Natural killer cell treated with Interleukin-12 subunit alpha and Interleukin-12 subunit beta and Interleukin-15 and Interleukin-18, amount 100 ng/mL, for 72 hours (primary cell): ENCODE data around the gene TMEM181. TPM values are rescaled to one million over a fixed set of nuclear protein-coding genes. Genes with fewer than 3 reads are reported as not detected.
"Not testable (repeated sequence)": the region's sequence is repeated elsewhere in the genome, so short reads cannot be mapped to it uniquely, and the experiment has no call there.

Experiments used
- ATAC-seq, 2 donors: fragments of 150-1000 bp; cut with Tn5 transposase in 1 of 2; sonication (Bioruptor Pico), chemical (Tn5 transposase) in 1 of 2; 2 replicates each; pipeline ENCODE4 v1.10.0; 2021
- DNase-seq: peaks from one replicate; pipeline ENCODE4 v3.0.0; 2022; ENCODE audit warnings: low spot score
- H3K27ac Mint-ChIP-seq, 2 donors: 1 replicate in 1 of 2; 2 replicates in 1 of 2; pipeline ENCODE4 v1.8.0; 2022; ENCODE audit warnings: mixed read lengths in 2 of 2, mild to moderate bottlenecking in 1 of 2, moderate library complexity in 1 of 2
- H3K27me3 Mint-ChIP-seq, 2 donors: 1 replicate in 1 of 2; 2 replicates in 1 of 2; pipeline ENCODE4 v1.8.0; 2022; ENCODE audit warnings: mixed read lengths in 2 of 2
- H3K36me3 Mint-ChIP-seq: one replicate; pipeline ENCODE4 v1.8.0; 2022; ENCODE audit warnings: mixed read lengths
- H3K4me1 Mint-ChIP-seq, 2 donors: 1 replicate in 1 of 2; 2 replicates in 1 of 2; pipeline ENCODE4 v1.8.0; 2022; ENCODE audit warnings: low read depth in 2 of 2, mixed read lengths in 2 of 2, mild to moderate bottlenecking in 1 of 2
- H3K4me3 Mint-ChIP-seq: one replicate; pipeline ENCODE4 v1.8.0; 2022; ENCODE audit warnings: mixed read lengths
- H3K9me3 Mint-ChIP-seq: 2 replicates; pipeline ENCODE4 v1.8.0; 2022; ENCODE audit warnings: mixed read lengths
- total RNA-seq, 2 donors: library from RNA; stranded (reverse); gene quantifications; one replicate each; pipeline ENCODE4 v1.2.3, GENCODE V29; 2022

The TMEM181 gene
- total RNA-seq, 2 donors from 2014 or later = 19.6 to 30.9 TPM

DNA sequence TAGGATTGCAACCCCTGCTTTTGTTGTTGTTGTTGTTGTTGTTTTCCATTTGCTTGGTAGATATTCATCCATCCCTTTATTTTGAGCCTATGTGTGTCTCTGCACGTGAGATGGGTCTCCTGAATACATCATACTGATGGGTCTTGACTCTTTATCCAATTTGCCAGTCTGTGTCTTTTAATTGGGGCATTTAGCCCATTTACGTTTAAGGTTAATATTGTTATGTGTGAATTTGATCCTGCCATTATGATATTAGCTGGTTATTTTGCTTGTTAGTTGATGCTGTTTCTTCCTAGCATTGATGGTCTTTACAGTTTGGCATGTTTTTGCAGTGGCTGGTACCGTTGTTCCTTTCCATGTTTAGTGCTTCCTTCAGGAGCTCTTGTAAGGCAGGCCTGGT, 58.4 kb downstream of the TMEM181 start:
- H3K36me3 Mint-ChIP-seq = peaks cover 36% of the 10 kb centered on the region
- ATAC-seq, H3K4me3 Mint-ChIP-seq, H3K9me3 Mint-ChIP-seq, H3K27me3 Mint-ChIP-seq, DNase-seq: not testable (repeated sequence)
- peak overlapping the region; percentile 55 to 57 for H3K27ac Mint-ChIP-seq
- peaks cover 46 to 49% of the 10 kb centered on the region in 2 donors for H3K4me1 Mint-ChIP-seq

DNA sequence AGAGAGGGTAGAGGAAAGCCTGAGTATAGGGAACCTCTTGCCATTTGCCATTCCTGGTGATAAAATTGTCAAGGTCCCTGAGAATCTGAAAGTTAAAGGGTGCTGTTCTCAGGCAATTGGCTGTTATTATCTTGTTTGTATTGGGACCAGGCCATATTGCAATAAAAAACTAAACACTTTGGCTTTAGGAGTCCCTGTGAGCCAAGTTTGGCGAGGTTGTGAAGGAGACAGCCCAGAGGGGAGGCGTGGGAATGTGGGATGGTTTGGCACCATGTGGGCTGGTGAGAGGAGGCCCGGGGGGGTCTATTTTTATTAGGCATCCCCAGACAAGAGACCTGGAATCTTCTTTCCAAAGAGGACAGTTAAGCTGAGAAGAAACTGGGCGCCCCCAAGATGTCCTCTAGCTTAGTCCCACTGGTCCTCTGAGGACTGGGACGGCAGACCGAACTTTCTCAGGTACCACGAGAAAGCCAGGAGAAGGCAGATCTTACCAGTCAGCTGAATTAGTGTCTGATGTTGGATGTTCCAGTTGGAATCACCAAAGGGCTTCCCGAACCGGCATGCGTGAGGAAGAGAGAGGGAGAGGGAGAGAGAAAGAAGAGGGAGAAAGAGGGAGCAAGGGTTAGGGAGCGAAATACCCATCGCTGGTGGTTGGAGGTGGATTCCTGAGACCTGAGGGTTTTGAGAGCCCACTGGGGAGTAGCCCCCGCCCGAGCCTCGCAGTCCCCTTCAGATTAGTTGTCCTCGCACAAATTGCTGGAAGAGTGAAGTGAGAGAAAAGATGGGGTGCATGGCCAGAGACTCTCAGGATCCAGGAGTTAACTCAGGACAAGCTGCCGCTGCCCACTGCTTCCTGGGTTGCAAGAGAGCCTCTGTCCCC, 60.3 kb downstream of the TMEM181 start:
- H3K27ac Mint-ChIP-seq = peak overlapping the region; percentile 74 to 79
- no peaks in the 10 kb centered on the region for H3K27me3 Mint-ChIP-seq
- H3K36me3 Mint-ChIP-seq = peaks cover 29% of the 10 kb centered on the region
- H3K4me1 Mint-ChIP-seq = peaks cover 42 to 45% of the 10 kb centered on the region in 2 donors
- DNase-seq (no peak), ATAC-seq (no peak)
- no peak overlapping the region for H3K4me3 Mint-ChIP-seq
- no peaks in the 10 kb centered on the region for H3K9me3 Mint-ChIP-seq

DNA sequence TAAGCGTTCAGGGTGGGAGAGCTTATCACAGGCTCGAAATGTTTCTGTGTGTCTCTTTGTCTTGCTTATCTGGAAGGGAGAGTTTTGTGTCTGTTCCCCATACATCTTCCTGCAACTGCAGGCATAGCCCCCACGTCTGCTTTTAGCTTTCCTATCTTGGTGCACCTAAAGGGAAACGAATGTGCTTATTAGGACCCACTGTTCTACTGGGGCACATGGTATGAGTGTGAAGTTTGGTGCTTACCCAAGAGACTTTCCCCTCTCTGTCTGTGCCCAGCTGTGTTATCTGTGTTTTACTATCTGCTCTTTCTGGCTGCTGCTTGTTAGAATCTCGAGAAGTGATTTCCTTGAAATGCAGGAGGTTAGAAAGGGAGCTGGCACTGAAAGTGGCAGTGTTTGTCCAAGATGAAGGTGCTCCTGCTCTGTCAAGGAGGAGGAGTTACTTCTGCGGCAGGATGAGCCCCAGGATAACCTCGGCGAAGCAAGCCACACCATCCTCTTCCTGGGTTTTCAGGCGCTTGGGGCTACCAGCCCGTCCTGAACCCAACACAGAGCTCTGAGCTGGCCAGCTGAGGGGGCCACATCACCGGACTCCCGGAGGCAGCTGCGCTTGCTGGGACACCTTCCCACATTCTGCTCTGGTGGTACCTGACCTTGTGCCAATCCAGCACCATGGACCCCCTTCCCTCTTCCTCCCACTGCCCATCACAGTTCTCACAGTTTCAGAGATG, 61.2 kb downstream of the TMEM181 start:
- H3K27me3 Mint-ChIP-seq = no peaks in the 10 kb centered on the region
- ATAC-seq (no peak), DNase-seq (no peak)
- H3K9me3 Mint-ChIP-seq = no peaks in the 10 kb centered on the region
- H3K4me1 Mint-ChIP-seq = peaks cover 45 to 48% of the 10 kb centered on the region in 2 donors
- H3K4me3 Mint-ChIP-seq = no peak overlapping the region
- H3K27ac Mint-ChIP-seq = peak overlapping the region; percentile 74 to 79
- peaks cover 28% of the 10 kb centered on the region for H3K36me3 Mint-ChIP-seq

DNA sequence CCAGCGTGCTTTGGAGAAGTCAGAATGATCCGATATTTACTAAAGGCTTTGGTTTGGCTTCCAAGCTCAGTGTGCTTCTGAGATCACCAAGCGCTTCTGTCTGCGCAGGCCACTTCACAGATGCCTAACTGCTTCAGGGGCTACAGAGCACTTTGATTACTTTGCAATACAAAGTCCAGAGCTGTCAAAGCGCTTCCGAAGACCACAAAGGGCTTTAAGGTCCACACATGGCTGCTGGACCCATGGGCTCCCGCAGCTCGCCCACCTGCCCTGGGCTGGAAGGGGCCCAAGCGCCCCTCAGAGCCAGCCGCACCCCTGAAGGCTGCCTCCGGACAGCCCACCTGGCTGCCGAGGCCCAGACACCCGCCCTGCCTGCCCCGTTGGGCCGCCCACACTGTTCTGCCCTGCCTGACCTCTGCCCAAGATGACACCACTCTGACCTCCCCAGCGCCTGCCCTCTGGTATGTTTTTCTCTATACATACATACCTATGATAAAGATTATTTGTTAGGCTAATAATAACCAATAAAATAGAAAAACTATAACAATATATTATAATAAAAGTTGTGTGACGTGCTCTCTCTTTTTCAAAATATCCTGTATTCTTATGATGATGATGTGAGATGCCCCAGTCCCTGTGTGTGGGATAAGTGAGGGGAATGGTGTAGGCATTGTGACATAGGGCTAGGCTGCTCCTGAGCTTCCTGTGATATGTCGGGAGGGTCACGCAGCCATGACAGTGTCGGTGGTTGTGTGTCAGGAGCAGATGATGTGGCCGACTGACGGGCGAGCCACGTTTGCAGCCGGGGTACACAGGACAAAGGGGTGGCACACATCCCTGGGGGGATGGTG, 62.0 kb downstream of the TMEM181 start:
- Mint-ChIP-seq H3K36me3 (peaks cover 34% of the 10 kb centered on the region), H3K27me3 (no peaks in the 10 kb centered on the region), H3K4me1 (peaks cover 52 to 53% of the 10 kb centered on the region in 2 donors), H3K27ac (peak overlapping the region; percentile 62 to 88), H3K9me3 (no peaks in the 10 kb centered on the region), H3K4me3 (peak overlapping the region; percentile 47)
- ATAC-seq (peak in 1 of 2 donors; percentile 31), DNase-seq (no peak)

DNA sequence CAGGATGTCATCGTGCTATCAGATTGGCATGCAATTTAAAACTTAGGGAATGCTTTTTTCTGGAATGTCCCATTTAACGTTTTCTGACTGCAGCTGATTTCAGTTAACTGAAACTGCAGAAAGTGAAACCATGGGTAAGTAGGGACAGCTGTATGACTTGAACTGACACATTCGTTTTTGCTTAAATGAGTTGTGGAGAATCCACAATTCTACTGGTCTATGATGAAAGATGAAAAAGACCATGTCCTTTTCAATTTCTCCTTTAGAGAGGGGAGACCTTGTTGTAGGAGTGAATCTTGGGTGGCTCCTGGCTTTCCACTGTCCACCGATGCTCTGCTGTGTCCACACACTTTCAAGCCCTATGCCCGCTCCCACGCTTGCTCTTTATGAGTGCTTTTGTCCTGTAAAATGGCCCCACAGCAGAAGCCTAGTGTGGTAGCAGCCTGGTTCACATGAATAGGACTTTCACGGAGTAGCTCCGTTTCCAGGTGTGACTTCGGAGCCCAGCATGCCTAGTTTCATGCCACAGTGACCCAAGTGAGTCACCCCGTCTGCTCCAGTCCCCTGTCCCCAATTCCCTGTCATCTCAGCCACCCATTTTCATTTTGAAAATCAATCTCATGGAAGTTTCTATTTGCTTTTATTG, 62.8 kb downstream of the TMEM181 start:
- H3K27me3 Mint-ChIP-seq = no peaks in the 10 kb centered on the region
- H3K27ac Mint-ChIP-seq = peak overlapping the region; percentile 62 to 88
- H3K4me1 Mint-ChIP-seq = peaks cover 51 to 52% of the 10 kb centered on the region in 2 donors
- peaks cover 32% of the 10 kb centered on the region for H3K36me3 Mint-ChIP-seq
- H3K9me3 Mint-ChIP-seq = no peaks in the 10 kb centered on the region
- H3K4me3 Mint-ChIP-seq = peak overlapping the region; percentile 47
- DNase-seq (no peak), ATAC-seq (peak in 1 of 2 donors; percentile 50)

DNA sequence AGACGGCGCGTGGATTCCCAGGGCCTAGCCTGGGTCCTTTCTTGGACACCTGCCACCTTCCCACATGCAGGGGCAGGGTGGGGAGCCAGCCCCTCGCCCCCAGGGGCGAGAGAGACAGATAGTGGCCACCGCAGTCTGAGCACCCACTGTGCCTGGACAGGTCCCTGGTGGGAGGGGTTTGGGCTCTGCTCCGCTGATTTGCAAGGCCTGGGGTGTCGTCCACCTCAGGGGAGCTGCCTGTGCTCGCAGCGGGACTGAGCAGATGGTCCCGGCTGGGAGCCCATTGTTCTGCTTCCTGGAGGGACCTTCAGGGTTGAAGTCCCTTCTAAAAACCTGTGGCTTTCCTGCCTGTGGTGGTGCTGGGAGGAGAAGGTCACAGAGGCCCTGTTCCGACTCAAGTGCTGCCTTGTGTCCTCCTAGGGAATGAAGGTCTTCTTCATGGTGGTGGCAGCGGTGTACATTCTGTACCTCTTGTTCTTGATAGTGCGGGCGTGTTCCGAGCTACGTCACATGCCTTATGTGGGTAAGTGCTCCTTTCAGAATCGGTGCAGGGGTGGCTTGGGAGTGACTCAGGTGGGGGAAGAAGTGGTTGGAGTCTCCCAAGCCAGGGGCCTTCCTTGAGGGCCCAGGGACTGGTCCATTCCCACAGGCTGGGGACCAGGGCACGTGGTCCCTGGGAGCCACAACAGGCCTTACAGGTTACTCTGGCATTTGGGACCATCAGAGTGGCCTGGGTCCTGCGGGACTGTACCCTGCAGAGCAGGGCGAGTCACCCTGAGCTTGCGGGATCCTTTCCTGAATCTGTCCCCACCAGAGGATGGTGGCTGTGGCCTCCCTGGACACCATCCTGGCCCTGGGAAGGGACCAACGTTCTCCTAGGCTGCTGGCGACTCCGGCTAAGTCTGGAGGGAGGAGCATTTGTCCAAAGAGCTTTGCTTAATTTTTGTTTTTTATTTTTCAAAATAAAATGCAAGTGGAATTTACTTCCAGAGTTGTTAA, 65.1 kb downstream of the TMEM181 start:
- Mint-ChIP-seq H3K36me3 (peaks cover 18% of the 10 kb centered on the region), H3K27ac (peak overlapping the region; percentile 62 to 84), H3K4me3 (no peak overlapping the region), H3K4me1 (peaks cover 44 to 52% of the 10 kb centered on the region in 2 donors), H3K9me3 (no peaks in the 10 kb centered on the region), H3K27me3 (no peaks in the 10 kb centered on the region)
- DNase-seq = no peak
- no peak for ATAC-seq

DNA sequence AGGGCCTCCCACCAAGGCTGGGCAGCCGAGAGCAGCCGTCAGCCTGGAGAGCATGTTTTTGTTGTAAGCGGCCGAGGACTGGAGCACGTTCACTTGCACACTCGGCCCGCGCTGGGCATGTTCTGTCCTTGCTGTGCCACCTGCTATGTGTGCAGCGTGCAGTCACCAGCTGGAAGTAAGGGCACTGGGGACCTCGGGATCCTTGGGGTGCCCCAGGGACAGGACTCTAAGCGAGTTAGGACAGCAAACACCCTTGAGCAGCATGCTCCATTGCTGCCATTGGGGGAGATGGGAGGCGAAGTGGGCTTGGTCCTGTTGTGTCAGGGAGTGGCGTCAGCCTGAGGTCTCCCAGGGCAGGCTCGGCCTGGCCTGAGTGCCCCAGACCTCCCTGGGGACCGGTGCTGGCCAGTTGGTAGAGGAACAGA, 66.0 kb downstream of the TMEM181 start:
- H3K9me3 Mint-ChIP-seq = no peaks in the 10 kb centered on the region
- H3K4me3 Mint-ChIP-seq = no peak overlapping the region
- peaks cover 43 to 49% of the 10 kb centered on the region in 2 donors for H3K4me1 Mint-ChIP-seq
- ATAC-seq = no peak
- no peaks in the 10 kb centered on the region for H3K27me3 Mint-ChIP-seq
- H3K36me3 Mint-ChIP-seq = peaks cover 18% of the 10 kb centered on the region
- no peak for DNase-seq
- peak overlapping the region; percentile 62 to 84 for H3K27ac Mint-ChIP-seq

DNA sequence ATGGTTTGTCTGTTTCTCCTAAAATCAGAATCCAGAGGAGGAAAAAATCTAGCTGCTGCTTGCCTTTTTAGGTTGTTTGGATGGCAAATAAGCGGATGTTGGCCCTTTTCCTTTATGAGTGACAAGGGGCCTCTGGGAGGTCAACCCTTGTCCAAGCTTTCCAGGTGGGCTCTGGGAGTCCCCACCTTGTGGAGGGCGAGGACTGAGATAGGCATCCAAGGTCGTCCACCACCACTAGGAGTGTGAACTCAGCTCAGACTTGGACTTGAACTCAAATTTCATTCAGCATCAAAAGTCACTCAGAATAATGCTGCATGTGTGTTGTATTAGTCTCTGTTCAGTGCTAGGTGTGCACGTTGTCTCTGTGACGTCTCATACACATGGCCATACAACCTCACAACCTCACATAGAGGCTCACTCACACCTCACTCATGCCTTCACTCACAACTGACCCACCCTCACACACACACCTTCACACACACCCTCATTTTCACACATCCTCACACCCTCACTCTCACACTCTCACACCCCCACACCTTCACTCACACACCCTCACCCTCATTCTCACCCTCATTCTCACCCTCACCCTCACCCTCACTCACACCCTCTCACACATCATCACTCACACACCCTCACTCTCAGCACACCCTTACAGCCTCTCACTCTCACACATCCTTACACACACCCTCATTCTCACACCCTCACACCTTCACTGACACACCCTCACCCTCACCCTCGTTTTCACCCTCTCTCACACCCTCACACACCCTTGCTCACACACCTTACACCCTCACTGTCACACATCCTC, 66.7 kb downstream of the TMEM181 start:
- Mint-ChIP-seq H3K4me3 (no peak overlapping the region), H3K9me3 (no peaks in the 10 kb centered on the region), H3K27me3 (no peaks in the 10 kb centered on the region), H3K27ac (peak overlapping the region; percentile 62 to 84), H3K4me1 (peaks cover 49 to 54% of the 10 kb centered on the region in 2 donors), H3K36me3 (peaks cover 23% of the 10 kb centered on the region)
- DNase-seq (no peak), ATAC-seq (peak; percentile 45 to 71)

DNA sequence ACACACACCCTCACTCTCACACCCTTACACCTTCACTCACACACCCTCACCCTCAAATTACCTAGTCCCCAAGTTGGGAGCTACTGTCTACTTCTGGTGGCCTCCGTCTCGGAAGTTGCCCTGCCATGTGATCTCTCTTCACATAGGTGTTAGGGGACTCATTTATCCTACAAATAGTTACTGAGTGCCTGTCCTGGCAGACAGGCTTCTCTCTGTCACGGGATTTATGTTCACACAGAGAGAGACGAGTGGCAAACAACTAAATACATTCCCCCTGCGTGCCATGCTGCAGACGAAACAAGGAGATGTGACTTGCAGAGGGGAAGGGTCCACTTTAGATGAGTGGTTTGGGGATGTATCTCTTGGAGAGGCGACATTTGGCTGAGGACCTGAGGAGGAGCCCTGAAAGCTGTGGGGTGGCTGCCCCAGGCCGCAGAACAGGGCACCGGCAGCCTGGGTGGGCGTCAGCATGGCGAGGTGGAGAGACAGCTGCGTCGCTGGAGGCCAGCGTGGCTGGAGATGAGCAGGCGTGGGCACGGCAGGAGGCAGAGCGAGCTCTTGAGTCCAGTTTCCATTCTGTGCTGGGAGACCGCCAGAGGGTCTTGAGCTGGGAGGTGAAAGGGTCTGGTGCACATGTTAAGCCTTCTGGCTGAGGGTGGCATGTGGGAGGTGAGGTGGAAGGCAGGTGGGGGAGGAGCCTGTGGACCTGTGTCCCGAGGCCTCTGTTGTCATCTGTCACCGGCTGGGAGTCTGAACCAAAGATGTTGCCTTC, 67.5 kb downstream of the TMEM181 start:
- Mint-ChIP-seq H3K9me3 (no peaks in the 10 kb centered on the region), H3K27me3 (no peaks in the 10 kb centered on the region), H3K4me3 (no peak overlapping the region), H3K36me3 (peaks cover 30% of the 10 kb centered on the region), H3K27ac (peak overlapping the region; percentile 62 to 84), H3K4me1 (peaks cover 54 to 55% of the 10 kb centered on the region in 2 donors)
- DNase-seq = no peak
- no peak for ATAC-seq

DNA sequence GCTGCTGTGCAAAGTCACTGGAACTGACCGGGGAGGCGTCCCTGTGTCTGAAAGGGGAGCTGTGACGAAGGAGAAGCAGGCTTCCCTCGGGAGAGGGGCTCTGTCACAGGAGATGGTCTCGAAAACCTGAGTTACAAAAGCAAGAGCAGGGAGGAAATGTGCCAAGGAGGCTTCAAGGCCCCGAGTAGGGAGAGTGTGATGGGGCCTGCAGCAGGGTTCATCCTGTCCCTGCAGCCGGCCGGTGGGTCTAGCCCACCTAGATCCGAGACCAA, 68.0 kb downstream of the TMEM181 start:
- peaks cover 50 to 52% of the 10 kb centered on the region in 2 donors for H3K4me1 Mint-ChIP-seq
- ATAC-seq = no peak
- H3K9me3 Mint-ChIP-seq = no peaks in the 10 kb centered on the region
- DNase-seq = no peak
- no peaks in the 10 kb centered on the region for H3K27me3 Mint-ChIP-seq
- H3K36me3 Mint-ChIP-seq = peaks cover 32% of the 10 kb centered on the region
- H3K27ac Mint-ChIP-seq = peak overlapping the region; percentile 62 to 84
- no peak overlapping the region for H3K4me3 Mint-ChIP-seq

DNA sequence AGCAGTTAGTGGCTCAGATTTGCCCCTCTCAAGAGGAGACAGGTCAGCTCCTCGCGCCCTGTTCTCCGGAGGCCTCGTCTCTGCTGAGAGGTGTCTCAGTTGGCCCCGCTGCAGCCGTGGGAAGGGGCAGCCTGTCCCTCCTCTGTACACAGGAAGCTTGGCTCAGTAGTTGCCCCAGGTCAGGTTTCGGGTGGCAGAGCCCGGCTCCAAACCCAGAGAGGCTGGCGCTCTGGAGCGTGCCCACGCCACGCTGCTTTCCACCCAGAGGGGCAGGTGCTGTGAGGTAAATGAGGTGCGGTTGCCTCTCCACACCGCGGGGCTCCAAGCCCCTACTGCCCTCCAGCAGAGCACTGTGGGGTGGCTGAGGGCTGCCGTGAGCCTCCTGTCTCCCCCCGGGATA, 68.7 kb downstream of the TMEM181 start:
- H3K4me3 Mint-ChIP-seq = no peak overlapping the region
- ATAC-seq = no peak
- peaks cover 48 to 53% of the 10 kb centered on the region in 2 donors for H3K4me1 Mint-ChIP-seq
- peaks cover 32% of the 10 kb centered on the region for H3K36me3 Mint-ChIP-seq
- H3K9me3 Mint-ChIP-seq = no peaks in the 10 kb centered on the region
- DNase-seq = no peak
- H3K27me3 Mint-ChIP-seq = no peaks in the 10 kb centered on the region
- H3K27ac Mint-ChIP-seq = peak overlapping the region in 1 of 2 donors; percentile 62
